ENCODE results near the gene TCF25. TPM values are rescaled to one million over a fixed set of nuclear protein-coding genes. Genes with fewer than 3 reads are reported as not detected.
"Not testable (repeated sequence)": the region's sequence is repeated elsewhere in the genome, so short reads cannot be mapped to it uniquely, and the experiment has no call there.

The TCF25 gene
- total RNA-seq, 4 donors from 2014 or later: 166 to 260 (median 182) TPM

- no peak overlapping the region for H3K4me3 ChIP-seq
- H3K9me3 ChIP-seq: no peaks in the 10 kb centered on the region
- DNase-seq (ENCODE audit: low spot score in 2 of 2): peak in 1 of 2 donors; percentile 64
- WGBS: 94% methylated on average over 17 of the region's 27 CpGs
- peaks cover 8% of the 10 kb centered on the region for H3K4me1 ChIP-seq
- TF ChIP-seq POLR2A (IDR thresholded peaks at IDR 0.05) (no peak), POLR2AphosphoS5 (IDR thresholded peaks at IDR 0.05) (no peak), CTCF (IDR thresholded peaks at IDR 0.05) (no peak), EP300 (IDR thresholded peaks at IDR 0.05) (no peak)
- no peak overlapping the region for H3K27ac ChIP-seq
- peaks cover 50% of the 10 kb centered on the region for H3K36me3 ChIP-seq
- H3K27me3 ChIP-seq: no peaks in the 10 kb centered on the region
These were observed 37.4 kb downstream of the TCF25 start for GRCh38 chr16:89910717-89911354.

GRCh38 chr16:89911375-89911774 lies 38.0 kb downstream of the TCF25 start:
- peak in 1 of 2 donors; percentile 64 for DNase-seq (ENCODE audit: low spot score in 2 of 2)
- no peaks in the 10 kb centered on the region for H3K9me3 ChIP-seq
- TF ChIP-seq POLR2AphosphoS5 (IDR thresholded peaks at IDR 0.05) (no peak), EP300 (IDR thresholded peaks at IDR 0.05) (no peak), CTCF (IDR thresholded peaks at IDR 0.05) (no peak), POLR2A (IDR thresholded peaks at IDR 0.05) (no peak)
- H3K27me3 ChIP-seq: no peaks in the 10 kb centered on the region
- H3K4me3 ChIP-seq: no peak overlapping the region
- 92% methylated on average over 14 of the region's 14 CpGs for WGBS
- peaks cover 8% of the 10 kb centered on the region for H3K4me1 ChIP-seq
- peaks cover 44% of the 10 kb centered on the region for H3K36me3 ChIP-seq
- no peak overlapping the region for H3K27ac ChIP-seq

DNA sequence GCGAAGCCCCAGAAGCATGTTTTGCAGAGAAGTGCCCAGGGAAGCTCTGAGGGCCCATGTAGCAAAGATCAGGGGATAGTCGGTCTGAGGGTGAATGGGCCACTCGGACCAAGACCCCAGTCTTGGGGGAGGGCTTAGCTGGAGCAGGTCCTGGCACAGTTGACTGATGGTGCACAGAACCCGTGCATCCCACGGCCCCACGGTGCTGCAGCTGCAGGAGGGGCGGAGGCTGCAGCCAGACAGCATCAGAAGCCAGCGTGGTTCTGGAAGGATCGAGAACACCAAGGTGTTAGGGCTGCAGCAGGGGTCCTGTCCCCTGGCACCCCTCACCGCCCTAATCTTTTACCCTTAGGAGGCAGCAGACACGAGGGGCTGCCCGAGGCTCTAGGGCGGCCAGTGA lies 38.8 kb downstream of the TCF25 start:
- peak in 1 of 2 donors; percentile 62 for DNase-seq (ENCODE audit: low spot score in 2 of 2)

GRCh38 chr16:89912627-89913026 lies 39.2 kb downstream of the TCF25 start:
- Histone ChIP-seq H3K27me3 (no peaks in the 10 kb centered on the region), H3K9me3 (no peaks in the 10 kb centered on the region), H3K4me1 (peaks cover 15% of the 10 kb centered on the region), H3K4me3 (no peak overlapping the region), H3K36me3 (peaks cover 35% of the 10 kb centered on the region), H3K27ac (no peak overlapping the region)
- WGBS: 78% methylated on average over 8 of the region's 14 CpGs
- no peak for TF ChIP-seq POLR2A (IDR thresholded peaks at IDR 0.05)
- no peak for TF ChIP-seq CTCF (IDR thresholded peaks at IDR 0.05)
- no peak for TF ChIP-seq EP300 (IDR thresholded peaks at IDR 0.05)
- no peak for TF ChIP-seq POLR2AphosphoS5 (IDR thresholded peaks at IDR 0.05)
- peak in 1 of 2 donors; percentile 64 for DNase-seq (ENCODE audit: low spot score in 2 of 2)

More for the DNA sequence above, 38.8 kb downstream of the TCF25 start:
- Histone ChIP-seq H3K27me3 (no peaks in the 10 kb centered on the region), H3K36me3 (peaks cover 37% of the 10 kb centered on the region), H3K9me3 (no peaks in the 10 kb centered on the region), H3K4me3 (no peak overlapping the region), H3K27ac (no peak overlapping the region), H3K4me1 (peaks cover 10% of the 10 kb centered on the region)
- TF ChIP-seq POLR2A (IDR thresholded peaks at IDR 0.05): no peak
- TF ChIP-seq POLR2AphosphoS5 (IDR thresholded peaks at IDR 0.05): no peak
- TF ChIP-seq EP300 (IDR thresholded peaks at IDR 0.05): no peak
- no peak for TF ChIP-seq CTCF (IDR thresholded peaks at IDR 0.05)
- 84% methylated on average over 10 of the region's 13 CpGs for WGBS

DNA sequence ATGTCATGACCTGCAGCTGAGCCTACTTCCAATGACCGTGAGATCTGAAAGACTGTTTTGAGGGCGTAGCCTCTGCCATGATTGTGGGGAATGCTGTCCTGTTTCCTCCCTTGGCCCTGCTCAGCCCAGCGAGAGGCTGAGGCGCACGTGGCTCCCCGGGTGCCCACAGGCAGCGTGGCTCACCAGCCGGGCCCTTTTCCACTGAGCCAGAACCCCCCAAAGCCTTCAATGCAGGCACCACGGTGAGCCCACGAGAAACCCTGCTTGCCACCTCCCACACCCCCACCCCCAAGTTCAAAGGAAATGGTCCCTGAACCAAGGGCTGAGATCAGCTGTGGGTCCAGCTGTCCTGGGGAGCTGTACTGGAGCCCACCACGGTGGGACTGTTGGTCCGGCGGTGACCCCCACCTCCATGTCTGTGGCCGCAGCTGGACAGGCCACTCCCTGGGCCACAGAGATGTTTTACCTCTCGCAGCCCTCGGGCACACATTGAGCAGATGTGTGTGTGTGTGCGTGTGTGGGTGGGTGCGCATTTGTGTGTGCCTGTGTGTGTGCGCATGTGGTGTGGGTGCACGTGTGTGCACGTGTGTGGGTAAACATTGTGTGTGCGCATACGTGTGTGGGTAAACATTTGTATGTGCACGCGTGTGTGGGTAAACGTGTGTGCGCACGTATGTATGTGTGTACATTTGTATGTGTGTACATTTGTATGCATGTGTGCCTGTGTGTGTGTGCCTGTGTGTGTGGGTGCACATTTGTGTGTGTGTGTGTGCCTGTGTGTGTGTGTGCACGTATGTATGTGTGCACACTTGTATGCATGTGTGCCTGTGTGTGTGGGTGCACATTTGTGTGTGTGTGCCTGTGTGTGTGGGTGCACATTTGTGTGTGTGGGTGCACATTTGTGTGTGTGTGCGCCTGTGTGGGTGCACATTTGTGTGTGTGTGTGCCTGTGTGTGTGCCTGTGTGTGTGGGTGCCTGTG lies 40.3 kb downstream of the TCF25 start:
- DNase-seq (ENCODE audit: low spot score in 2 of 2): no peak
- Histone ChIP-seq H3K4me3 (no peak overlapping the region), H3K4me1 (peaks cover 26% of the 10 kb centered on the region), H3K27ac (no peak overlapping the region), H3K27me3 (no peaks in the 10 kb centered on the region), H3K9me3 (no peaks in the 10 kb centered on the region), H3K36me3 (peaks cover 25% of the 10 kb centered on the region)
- no peak for TF ChIP-seq CTCF (IDR thresholded peaks at IDR 0.05)
- WGBS: 74% methylated on average over 24 of the region's 30 CpGs

GRCh38 chr16:89914642-89915285 lies 41.4 kb downstream of the TCF25 start:
- not testable (repeated sequence) for H3K9me3 ChIP-seq; H3K27me3 ChIP-seq; H3K4me3 ChIP-seq; H3K27ac ChIP-seq; DNase-seq (ENCODE audit: low spot score in 2 of 2)
- WGBS: 45% methylated on average over 9 of the region's 11 CpGs
- peaks cover 26% of the 10 kb centered on the region for H3K4me1 ChIP-seq
- peaks cover 20% of the 10 kb centered on the region for H3K36me3 ChIP-seq
